Nephron progenitor cell (in vitro differentiated cells): ENCODE results near the gene IKBKE.

Source experiments
- DNase-seq: peaks from one replicate; pipeline ENCODE4 v3.0.0; 2021
- H3K27ac Mint-ChIP-seq: 2 replicates; pipeline ENCODE4 v1.8.0; 2021; ENCODE audit warnings: mild to moderate bottlenecking, moderate library complexity, mixed read lengths
- H3K27me3 Mint-ChIP-seq: 2 replicates; pipeline ENCODE4 v1.8.0; 2021; ENCODE audit warnings: mild to moderate bottlenecking, low read depth, mixed read lengths; ENCODE audit not compliant: poor library complexity
- H3K36me3 Mint-ChIP-seq: 2 replicates; pipeline ENCODE4 v1.8.0; 2021; ENCODE audit warnings: low read depth, mixed read lengths
- H3K4me1 Mint-ChIP-seq: 2 replicates; pipeline ENCODE4 v1.8.0; 2021; ENCODE audit warnings: mixed read lengths
- H3K4me3 Mint-ChIP-seq: 2 replicates; pipeline ENCODE4 v1.8.0; 2021; ENCODE audit warnings: mild to moderate bottlenecking, moderate library complexity, mixed read lengths
- H3K9me3 Mint-ChIP-seq: 2 replicates; pipeline ENCODE4 v1.8.0; 2021; ENCODE audit warnings: mild to moderate bottlenecking, moderate library complexity, mixed read lengths
- TF ChIP-seq, protein P1 (sequence below): fragments of 200-600 bp; sonication (generic); IDR thresholded peaks from 2 replicates; pipeline ENCODE4 v1.5.0; 2021; ENCODE audit warnings: antibody characterized with exemption

IKBKE gene

DNA sequence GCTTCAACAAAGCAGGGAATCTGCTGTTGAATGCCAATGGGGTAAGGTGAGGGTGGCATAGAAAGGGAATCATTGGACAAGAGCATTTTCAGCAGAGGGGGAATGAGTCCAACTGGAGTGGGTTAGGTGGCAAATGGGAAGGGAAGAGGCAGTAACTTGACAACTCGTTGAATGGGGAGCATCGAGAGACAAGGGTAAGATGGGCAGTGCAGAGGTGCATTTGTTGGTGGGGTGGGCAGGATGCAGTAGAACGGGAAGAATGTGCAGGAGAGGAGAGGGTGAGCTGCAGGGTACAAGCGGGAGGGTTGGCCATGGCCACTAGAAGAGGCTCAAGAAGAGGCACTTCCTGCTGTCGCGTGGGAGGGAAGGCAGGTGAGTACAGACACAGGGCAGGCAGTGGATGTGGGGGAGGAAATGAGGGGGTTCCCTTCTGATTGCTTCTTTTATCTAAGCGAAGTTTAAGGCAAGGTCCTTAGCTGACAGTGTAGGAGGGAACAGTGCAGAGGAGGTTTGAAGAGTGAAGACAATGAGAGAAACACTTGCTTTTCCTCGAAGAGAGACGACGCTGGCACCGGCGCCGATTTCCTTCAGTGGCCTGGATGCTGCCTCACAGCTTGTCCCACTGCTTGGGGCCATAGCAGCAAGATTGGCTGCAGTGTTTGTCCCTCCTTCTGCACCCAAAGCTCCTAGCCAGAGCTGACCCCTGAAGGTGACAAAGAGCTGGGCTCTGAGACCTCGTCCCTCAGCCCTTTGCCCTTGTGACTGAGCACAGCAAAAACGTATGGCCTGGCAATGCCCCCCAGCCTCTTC lies 3.2 kb upstream of the IKBKE start:
- Mint-ChIP-seq H3K36me3 (no peaks in the 10 kb centered on the region), H3K4me3 (no peak overlapping the region), H3K27me3 (peaks cover 15% of the 10 kb centered on the region), H3K4me1 (peaks cover 60% of the 10 kb centered on the region), H3K27ac (peak overlapping the region; percentile 64), H3K9me3 (no peaks in the 10 kb centered on the region)
- TF ChIP-seq, protein P1, sequence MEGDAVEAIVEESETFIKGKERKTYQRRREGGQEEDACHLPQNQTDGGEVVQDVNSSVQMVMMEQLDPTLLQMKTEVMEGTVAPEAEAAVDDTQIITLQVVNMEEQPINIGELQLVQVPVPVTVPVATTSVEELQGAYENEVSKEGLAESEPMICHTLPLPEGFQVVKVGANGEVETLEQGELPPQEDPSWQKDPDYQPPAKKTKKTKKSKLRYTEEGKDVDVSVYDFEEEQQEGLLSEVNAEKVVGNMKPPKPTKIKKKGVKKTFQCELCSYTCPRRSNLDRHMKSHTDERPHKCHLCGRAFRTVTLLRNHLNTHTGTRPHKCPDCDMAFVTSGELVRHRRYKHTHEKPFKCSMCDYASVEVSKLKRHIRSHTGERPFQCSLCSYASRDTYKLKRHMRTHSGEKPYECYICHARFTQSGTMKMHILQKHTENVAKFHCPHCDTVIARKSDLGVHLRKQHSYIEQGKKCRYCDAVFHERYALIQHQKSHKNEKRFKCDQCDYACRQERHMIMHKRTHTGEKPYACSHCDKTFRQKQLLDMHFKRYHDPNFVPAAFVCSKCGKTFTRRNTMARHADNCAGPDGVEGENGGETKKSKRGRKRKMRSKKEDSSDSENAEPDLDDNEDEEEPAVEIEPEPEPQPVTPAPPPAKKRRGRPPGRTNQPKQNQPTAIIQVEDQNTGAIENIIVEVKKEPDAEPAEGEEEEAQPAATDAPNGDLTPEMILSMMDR, result no peak
- no peak for DNase-seq

DNA sequence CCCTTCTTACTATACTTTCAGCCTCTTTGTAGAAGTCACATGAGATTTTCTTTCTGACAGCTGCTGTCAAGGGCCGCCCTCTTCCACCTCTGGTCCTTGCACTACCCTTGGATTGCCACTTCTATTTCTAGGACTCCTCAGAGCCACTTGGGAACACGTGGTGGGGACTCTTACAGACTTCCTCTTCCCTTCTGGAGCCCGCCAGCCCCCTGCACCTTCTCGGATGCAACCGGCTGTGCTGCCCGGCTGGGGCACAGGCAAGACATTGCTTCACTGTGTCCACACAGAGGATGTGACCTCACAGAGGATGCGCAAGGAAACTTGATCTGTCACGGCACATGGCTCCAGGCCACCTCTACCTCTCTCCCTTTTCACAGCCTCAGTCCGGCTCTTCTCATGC lies 2.4 kb upstream of the IKBKE start:
- Mint-ChIP-seq H3K36me3 (no peaks in the 10 kb centered on the region), H3K27ac (no peak overlapping the region), H3K27me3 (peaks cover 15% of the 10 kb centered on the region), H3K4me3 (peak overlapping the region; percentile 43), H3K4me1 (peaks cover 68% of the 10 kb centered on the region), H3K9me3 (no peaks in the 10 kb centered on the region)
- TF ChIP-seq, protein P1, result no peak
- no peak for DNase-seq

DNA sequence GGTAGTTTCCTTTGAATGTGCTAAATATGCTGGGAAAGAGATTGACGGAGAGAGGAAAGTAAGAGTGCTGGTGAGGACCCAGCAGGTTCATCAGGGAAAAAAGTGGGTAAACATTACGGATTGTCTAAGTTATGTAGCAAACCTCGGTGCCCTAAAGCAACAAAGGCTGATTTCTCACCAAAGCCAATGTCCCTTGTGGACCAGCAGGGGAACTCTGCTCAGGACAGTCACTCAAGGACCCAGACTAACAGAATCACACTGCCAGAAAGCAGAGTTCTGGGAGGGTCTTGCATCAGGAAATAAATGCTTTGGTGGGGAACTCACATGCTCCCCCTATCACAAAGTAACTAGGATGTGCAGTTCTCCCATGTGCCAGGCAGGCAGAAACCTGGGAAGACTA lies 1.7 kb upstream of the IKBKE start:
- H3K36me3 Mint-ChIP-seq, result peaks cover 5% of the 10 kb centered on the region
- peaks cover 15% of the 10 kb centered on the region for H3K27me3 Mint-ChIP-seq
- no peak for DNase-seq
- H3K4me3 Mint-ChIP-seq, result peak overlapping the region; percentile 43
- H3K27ac Mint-ChIP-seq, result no peak overlapping the region
- TF ChIP-seq, protein P1, result no peak
- peaks cover 75% of the 10 kb centered on the region for H3K4me1 Mint-ChIP-seq
- no peaks in the 10 kb centered on the region for H3K9me3 Mint-ChIP-seq

DNA sequence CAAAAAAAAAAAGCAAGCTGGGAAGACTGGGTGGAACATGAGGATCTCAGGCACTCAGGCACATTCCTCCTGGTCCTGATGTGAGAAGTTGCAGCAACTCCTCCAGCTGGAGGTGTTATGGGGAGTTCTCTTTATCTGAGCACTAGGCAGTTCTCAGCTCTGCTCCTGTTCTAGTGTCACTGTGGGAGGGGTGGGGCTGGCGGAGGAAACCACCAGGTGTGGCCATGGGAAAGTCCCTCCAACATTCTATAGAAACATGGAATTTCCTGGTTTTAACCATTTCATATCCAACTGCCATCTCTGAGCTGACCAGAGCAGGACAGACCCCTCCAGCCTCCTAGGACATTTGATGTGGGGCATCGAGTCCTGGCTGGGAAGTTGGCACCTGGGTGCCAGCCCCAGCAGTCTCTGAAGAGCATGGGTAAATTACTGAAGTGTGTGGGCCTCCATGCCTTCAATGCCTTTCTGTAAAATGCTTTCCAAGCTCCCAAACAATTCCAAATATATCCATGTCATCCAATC lies 804 bp upstream of the IKBKE start:
- peaks cover 9% of the 10 kb centered on the region for H3K36me3 Mint-ChIP-seq

DNA sequence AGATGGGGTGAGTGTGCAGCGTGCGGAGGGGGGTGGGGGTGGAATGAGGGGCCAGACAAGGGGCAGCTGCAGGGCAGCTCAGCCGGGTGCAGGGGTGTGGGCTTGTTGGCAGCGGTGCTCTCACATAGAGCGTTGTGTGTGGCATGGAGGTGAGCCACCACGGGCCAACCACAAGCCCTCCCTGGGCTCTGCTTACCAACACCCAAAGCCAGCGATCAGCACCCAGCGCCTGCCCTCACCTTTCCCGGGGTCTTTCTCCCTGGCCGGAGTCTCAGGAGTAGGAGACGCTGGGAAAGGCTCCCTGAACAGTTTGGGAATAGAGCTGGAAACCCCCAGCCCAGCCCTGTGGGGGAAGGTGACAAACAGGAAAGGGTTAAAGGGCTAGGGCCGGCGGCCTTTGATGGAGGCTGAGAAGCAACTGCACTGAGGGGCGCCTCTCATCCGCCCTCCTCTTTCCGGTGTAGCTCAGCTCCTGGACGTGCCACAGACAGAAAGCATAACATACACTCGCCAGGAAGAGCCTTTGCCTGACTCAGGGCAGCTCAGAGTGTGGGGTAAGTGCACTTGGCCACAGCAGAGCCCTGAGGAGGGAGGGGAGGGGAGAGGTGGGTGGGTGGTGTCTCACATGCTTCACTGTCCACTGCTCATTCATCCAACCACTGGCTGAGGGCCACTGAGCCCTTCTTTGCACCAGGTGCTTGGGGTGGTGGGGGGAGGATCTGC lies 577 bp downstream of the IKBKE start:
- TF ChIP-seq, protein P1, result no peak
- DNase-seq, result peak; percentile 45
- peaks cover 20% of the 10 kb centered on the region for H3K27me3 Mint-ChIP-seq
- no peaks in the 10 kb centered on the region for H3K9me3 Mint-ChIP-seq
- H3K4me3 Mint-ChIP-seq, result peak overlapping the region; percentile 86
- H3K4me1 Mint-ChIP-seq, result peaks cover 83% of the 10 kb centered on the region
- H3K27ac Mint-ChIP-seq, result peak overlapping the region; percentile 35
- H3K36me3 Mint-ChIP-seq, result peaks cover 19% of the 10 kb centered on the region

More for the DNA sequence above, 804 bp upstream of the IKBKE start:
- Mint-ChIP-seq H3K9me3 (no peaks in the 10 kb centered on the region), H3K27me3 (peaks cover 15% of the 10 kb centered on the region), H3K27ac (no peak overlapping the region), H3K4me1 (peaks cover 83% of the 10 kb centered on the region), H3K4me3 (peak overlapping the region; percentile 86)
- TF ChIP-seq, protein P1, result no peak
- DNase-seq, result no peak
